ENCODE measurements around the gene NHSL1. TPM values are rescaled to one million over a fixed set of nuclear protein-coding genes. Genes with fewer than 3 reads are reported as not detected.

The NHSL1 gene
- total and polyA plus RNA-seq, 7 donors, result 6.5 to 17.5 (median 8.6) TPM

- no peak overlapping the region for H3K4me3 ChIP-seq
- no peak for DNase-seq
- H3K4me1 ChIP-seq, result no peaks in the 10 kb centered on the region
- no peaks in the 10 kb centered on the region for H3K27me3 ChIP-seq
- no peak overlapping the region for H3K27ac ChIP-seq
- intact Hi-C loops (cut with DNase I), result no loop called here
- WGBS, 2 donors, result 86 to 94% methylated on average over 1 of the region's 1 CpG
- TF ChIP-seq POLR2AphosphoS5 (IDR thresholded peaks at IDR 0.05) (no peak), CTCF (IDR thresholded peaks at IDR 0.05) (no peak), POLR2A (IDR thresholded peaks at IDR 0.05) (no peak), EP300 (IDR thresholded peaks at IDR 0.05) (no peak)
- H3K9me3 ChIP-seq, result no peaks in the 10 kb centered on the region
- H3K36me3 ChIP-seq, result no peaks in the 10 kb centered on the region
These were observed 37.6 kb downstream of the NHSL1 start for GRCh38 chr6:138461647-138462046.

DNA sequence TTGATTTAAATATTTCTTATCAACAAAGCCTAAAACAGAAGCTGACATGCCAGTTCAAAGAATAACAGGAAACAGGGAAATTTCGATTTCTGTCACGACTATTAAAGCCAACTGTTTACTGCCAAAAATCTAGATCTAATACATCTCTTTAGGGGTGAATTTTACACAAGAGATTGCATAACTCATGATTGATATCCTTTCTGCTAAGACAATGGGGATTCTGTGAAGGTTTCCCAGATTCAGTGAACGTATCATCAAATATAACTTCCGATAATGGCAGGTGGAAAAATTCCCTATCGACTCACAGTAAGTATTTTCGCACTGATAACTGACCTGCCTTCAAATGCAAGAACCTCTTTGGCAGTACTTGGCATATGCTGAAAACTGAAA is 42.9 kb downstream of the NHSL1 start:
- TF ChIP-seq POLR2AphosphoS5 (IDR thresholded peaks at IDR 0.05) (no peak), POLR2A (IDR thresholded peaks at IDR 0.05) (no peak), EP300 (IDR thresholded peaks at IDR 0.05) (no peak), CTCF (IDR thresholded peaks at IDR 0.05) (no peak)
- Histone ChIP-seq H3K27me3 (no peaks in the 10 kb centered on the region), H3K4me1 (no peaks in the 10 kb centered on the region), H3K4me3 (no peak overlapping the region), H3K27ac (no peak overlapping the region), H3K9me3 (no peaks in the 10 kb centered on the region), H3K36me3 (no peaks in the 10 kb centered on the region)
- 26 to 55% methylated on average over 6 of the region's 6 CpGs for WGBS, 2 donors
- intact Hi-C loops (cut with DNase I), result no loop called here
- DNase-seq, result no peak

DNA sequence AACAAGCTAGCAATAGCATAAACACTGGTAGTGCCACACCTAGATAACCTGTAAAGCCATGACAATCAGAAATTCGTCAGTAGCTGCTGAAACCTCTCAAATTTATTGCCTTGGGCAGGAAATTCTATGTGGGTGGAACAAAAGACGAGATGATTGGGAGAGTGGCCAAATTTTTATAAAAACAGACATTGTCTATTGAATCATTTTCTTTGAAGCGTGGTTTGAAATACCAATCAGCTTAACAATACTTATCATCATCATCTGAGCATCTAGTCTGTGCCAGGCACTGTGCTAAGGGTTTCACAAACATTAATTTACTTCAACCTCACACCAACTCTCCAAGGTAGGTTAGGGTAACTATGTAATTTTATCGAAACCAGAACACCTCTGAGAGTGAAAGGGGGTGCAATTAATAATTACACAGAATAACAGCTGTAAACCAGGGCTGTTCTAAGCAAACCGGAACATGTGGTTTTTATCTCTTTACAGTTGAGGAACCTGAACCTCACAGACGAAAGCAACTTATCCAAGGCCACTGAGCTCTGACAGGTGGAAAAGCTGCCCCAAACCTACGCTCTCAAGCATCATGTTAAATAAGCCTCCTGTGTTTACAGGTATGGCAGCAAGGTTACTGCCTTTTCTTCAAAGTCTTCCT is 43.4 kb downstream of the NHSL1 start:
- intact Hi-C loops (cut with DNase I), result no loop called here
- Histone ChIP-seq H3K4me3 (no peak overlapping the region), H3K36me3 (no peaks in the 10 kb centered on the region), H3K4me1 (no peaks in the 10 kb centered on the region), H3K27ac (no peak overlapping the region), H3K27me3 (no peaks in the 10 kb centered on the region), H3K9me3 (no peaks in the 10 kb centered on the region)
- WGBS, 2 donors, result 10 to 30% methylated on average over 7 of the region's 7 CpGs
- TF ChIP-seq CTCF (IDR thresholded peaks at IDR 0.05) (no peak), EP300 (IDR thresholded peaks at IDR 0.05) (no peak), POLR2AphosphoS5 (IDR thresholded peaks at IDR 0.05) (no peak), POLR2A (IDR thresholded peaks at IDR 0.05) (no peak)
- no peak for DNase-seq

GRCh38 chr6:138454981-138455706 is 44.1 kb downstream of the NHSL1 start:
- no peak overlapping the region for H3K27ac ChIP-seq
- intact Hi-C loops (cut with DNase I), result no loop called here
- no peak for DNase-seq
- TF ChIP-seq POLR2A (IDR thresholded peaks at IDR 0.05) (no peak), EP300 (IDR thresholded peaks at IDR 0.05) (no peak), CTCF (IDR thresholded peaks at IDR 0.05) (no peak), POLR2AphosphoS5 (IDR thresholded peaks at IDR 0.05) (no peak)
- no peaks in the 10 kb centered on the region for H3K9me3 ChIP-seq
- H3K27me3 ChIP-seq, result no peaks in the 10 kb centered on the region
- no peaks in the 10 kb centered on the region for H3K36me3 ChIP-seq
- 24 to 52% methylated on average over 9 of the region's 9 CpGs for WGBS, 2 donors
- no peak overlapping the region for H3K4me3 ChIP-seq
- H3K4me1 ChIP-seq, result no peaks in the 10 kb centered on the region

All from sigmoid colon (tissue), 7 donors.